ENCODE measurements around the gene CDYL2. TPM values are rescaled to one million over a fixed set of nuclear protein-coding genes. Genes with fewer than 3 reads are reported as not detected.

The CDYL2 gene
- total and polyA plus RNA-seq, 4 donors: 0.84 to 4.1 (median 2.3) TPM

GRCh38 chr16:80687606-80688005 is 116.8 kb downstream of the CDYL2 start:
- no peak for DNase-seq (ENCODE audit: low spot score)
- no peak overlapping the region for H3K4me3 ChIP-seq (ENCODE audit: low read depth in 1 of 3, low read length in 3 of 3)
- TF ChIP-seq EGR1 (IDR thresholded peaks at IDR 0.05; ENCODE audit: low read depth in 2 of 2) (no peak), YY1 (IDR thresholded peaks at IDR 0.05) (no peak), RAD21 (IDR thresholded peaks at IDR 0.05) (no peak), JUND (IDR thresholded peaks at IDR 0.05) (no peak)
- H3K27ac ChIP-seq (ENCODE audit: low read depth in 1 of 2, low read length in 2 of 2): no peak overlapping the region
- H3K9me3 ChIP-seq (ENCODE audit: control insufficient read depth in 4 of 4, low read length in 3 of 4): no peaks in the 10 kb centered on the region
- no peaks in the 10 kb centered on the region for H3K36me3 ChIP-seq (ENCODE audit: control insufficient read depth in 4 of 4, insufficient read depth in 3 of 4, low read depth in 1 of 4, low read length in 3 of 4)
- WGBS: 85% methylated on average over 4 of the region's 4 CpGs
- no peaks in the 10 kb centered on the region for H3K4me1 ChIP-seq (ENCODE audit: control insufficient read depth in 4 of 4, insufficient read depth in 4 of 4, low read length in 3 of 4)
- H3K9ac ChIP-seq (ENCODE audit: low read depth in 1 of 2, low read length in 2 of 2): no peak overlapping the region
- no peaks in the 10 kb centered on the region for H3K27me3 ChIP-seq (ENCODE audit: control insufficient read depth in 4 of 4, insufficient read depth in 4 of 4, low read length in 3 of 4)

- Histone ChIP-seq H3K27me3 (ENCODE audit: control insufficient read depth in 4 of 4, insufficient read depth in 4 of 4, low read length in 3 of 4) (no peaks in the 10 kb centered on the region), H3K27ac (ENCODE audit: low read depth in 1 of 2, low read length in 2 of 2) (no peak overlapping the region), H3K4me3 (ENCODE audit: low read depth in 1 of 3, low read length in 3 of 3) (no peak overlapping the region), H3K9ac (ENCODE audit: low read depth in 1 of 2, low read length in 2 of 2) (no peak overlapping the region), H3K36me3 (ENCODE audit: control insufficient read depth in 4 of 4, insufficient read depth in 3 of 4, low read depth in 1 of 4, low read length in 3 of 4) (no peaks in the 10 kb centered on the region), H3K9me3 (ENCODE audit: control insufficient read depth in 4 of 4, low read length in 3 of 4) (no peaks in the 10 kb centered on the region), H3K4me1 (ENCODE audit: control insufficient read depth in 4 of 4, insufficient read depth in 4 of 4, low read length in 3 of 4) (no peaks in the 10 kb centered on the region)
- no peak for DNase-seq (ENCODE audit: low spot score)
- WGBS: 87% methylated on average over 10 of the region's 10 CpGs
- TF ChIP-seq FOXA1 (IDR thresholded peaks at IDR 0.05): no peak
- no peak for TF ChIP-seq GABPA (IDR thresholded peaks at IDR 0.05 in 1 of 2, conservative IDR thresholded peaks at IDR 0.05 in 1 of 2)
- TF ChIP-seq YY1 (IDR thresholded peaks at IDR 0.05): no peak
- TF ChIP-seq ZBTB33 (IDR thresholded peaks at IDR 0.05): no peak
- no peak for TF ChIP-seq CTCF (IDR thresholded peaks at IDR 0.05; ENCODE audit: low read depth, low read length, missing input control)
- no peak for TF ChIP-seq NR2F2 (IDR thresholded peaks at IDR 0.05)
- no peak for TF ChIP-seq RAD21 (IDR thresholded peaks at IDR 0.05)
- TF ChIP-seq HNF4A (conservative IDR thresholded peaks at IDR 0.05): no peak
- TF ChIP-seq MAX (IDR thresholded peaks at IDR 0.05): no peak
- TF ChIP-seq JUND (IDR thresholded peaks at IDR 0.05): no peak
- TF ChIP-seq FOXA2 (IDR thresholded peaks at IDR 0.05): no peak
- no peak for TF ChIP-seq TAF1 (conservative IDR thresholded peaks at IDR 0.05)
- TF ChIP-seq ATF3 (IDR thresholded peaks at IDR 0.05): no peak
Measured at GRCh38 chr16:80684906-80685305, 119.5 kb downstream of the CDYL2 start.

GRCh38 chr16:80684136-80684765 is 120.1 kb downstream of the CDYL2 start:
- H3K27ac ChIP-seq (ENCODE audit: low read depth in 1 of 2, low read length in 2 of 2): no peak overlapping the region
- no peak for DNase-seq (ENCODE audit: low spot score)
- no peaks in the 10 kb centered on the region for H3K9me3 ChIP-seq (ENCODE audit: control insufficient read depth in 4 of 4, low read length in 3 of 4)
- no peak overlapping the region for H3K4me3 ChIP-seq (ENCODE audit: low read depth in 1 of 3, low read length in 3 of 3)
- H3K9ac ChIP-seq (ENCODE audit: low read depth in 1 of 2, low read length in 2 of 2): no peak overlapping the region
- 99% methylated on average over 15 of the region's 15 CpGs for WGBS
- no peaks in the 10 kb centered on the region for H3K4me1 ChIP-seq (ENCODE audit: control insufficient read depth in 4 of 4, insufficient read depth in 4 of 4, low read length in 3 of 4)
- no peaks in the 10 kb centered on the region for H3K36me3 ChIP-seq (ENCODE audit: control insufficient read depth in 4 of 4, insufficient read depth in 3 of 4, low read depth in 1 of 4, low read length in 3 of 4)
- no peaks in the 10 kb centered on the region for H3K27me3 ChIP-seq (ENCODE audit: control insufficient read depth in 4 of 4, insufficient read depth in 4 of 4, low read length in 3 of 4)
- TF ChIP-seq GABPA (IDR thresholded peaks at IDR 0.05 in 1 of 2, conservative IDR thresholded peaks at IDR 0.05 in 1 of 2) (no peak), RAD21 (IDR thresholded peaks at IDR 0.05) (no peak), EGR1 (IDR thresholded peaks at IDR 0.05; ENCODE audit: low read depth in 2 of 2) (no peak), ZBTB33 (IDR thresholded peaks at IDR 0.05) (no peak), CTCF (IDR thresholded peaks at IDR 0.05; ENCODE audit: low read depth, low read length, missing input control) (no peak), FOXA2 (IDR thresholded peaks at IDR 0.05) (no peak)

All from liver (tissue), 9 donors.